Prostate gland (tissue), 2 donors: ENCODE results near the gene ZNF511.

Experiments used
- CTCF ChIP-seq, 4 experiments: fragments of 200-600 bp in 2 of 4; fragments of 450-650 bp in 2 of 4; sonication (generic) in 2 of 4; IDR thresholded peaks; 1 replicate in 3 of 4; 2 replicates in 1 of 4; pipeline ENCODE4 v1.5.1; 2016 to 2019; ENCODE audit warnings: antibody characterized with exemption in 4 of 4, mild to moderate bottlenecking in 2 of 4, moderate library complexity in 2 of 4
- POLR2A ChIP-seq: fragments of 450-650 bp; IDR thresholded peaks from one replicate; pipeline ENCODE4 v1.6.1; 2016; ENCODE audit warnings: antibody characterized with exemption, mild to moderate bottlenecking
- POLR2AphosphoS5 ChIP-seq: sonication (generic); formaldehyde crosslinking; IDR thresholded peaks from one replicate; pipeline ENCODE4 v1.6.1; 2017; ENCODE audit warnings: antibody characterized with exemption

- TF ChIP-seq CTCF (IDR thresholded peaks at IDR 0.05) (no peak), POLR2AphosphoS5 (no peak), POLR2A (no peak)
Observed at GRCh38 chr10:133316732-133317131, 8.0 kb downstream of the ZNF511 start.
